ENCODE results near the gene IL21R. TPM values are rescaled to one million over a fixed set of nuclear protein-coding genes. Genes with fewer than 3 reads are reported as not detected.
A peak's percentile ranks its signal among the peaks of the same experiment; 100 is the strongest.

Gene IL21R
- total and polyA plus RNA-seq, 2 donors (not counting 1 experiment from before 2014, with no cell fraction given) = 28.5 to 32.1 TPM

- no peak for DNase-seq
- no peak for TF ChIP-seq EZH2 (IDR thresholded peaks at IDR 0.05; ENCODE audit: borderline replicate concordance, insufficient read depth, low read depth, low read length, poor library complexity, severe bottlenecking)
- no peak for TF ChIP-seq CTCF (IDR thresholded peaks at IDR 0.05)
- H3K9me3 Mint-ChIP-seq (ENCODE audit: insufficient read depth) = peaks cover 12% of the 10 kb centered on the region
- Histone ChIP-seq H4K20me1 (ENCODE audit: control insufficient read depth, insufficient read depth, low read length, poor library complexity, severe bottlenecking) (peaks cover 17% of the 10 kb centered on the region), H3K9ac (ENCODE audit: low read length) (no peak overlapping the region), H3K4me3 (ENCODE audit: control extremely low read depth in 1 of 5, extremely low read depth in 1 of 5, insufficient read depth in 1 of 5, low read depth in 2 of 5, low read length in 4 of 5) (no peak overlapping the region), H3K79me2 (ENCODE audit: control insufficient read depth, insufficient read depth, low read length) (peaks cover 94% of the 10 kb centered on the region), H3K36me3 (replicated peaks in 1 of 2; ENCODE audit: control extremely low read depth in 1 of 2, control insufficient read depth in 1 of 2, extremely low read depth in 1 of 2, insufficient read depth in 2 of 2, low read length in 1 of 2) (peaks cover 0 to 31% of the 10 kb centered on the region in 2 experiments), H3K9me3 (ENCODE audit: control extremely low read depth in 1 of 3, control insufficient read depth in 2 of 3, insufficient read depth in 1 of 3, low read length in 2 of 3) (peaks cover 0 to 21% (median 9%) of the 10 kb centered on the region in 3 donors), H3K4me2 (replicated peaks; ENCODE audit: low read depth, low read length, poor library complexity, severe bottlenecking) (no peak overlapping the region), H3K27ac (ENCODE audit: low read length in 2 of 2) (peak overlapping the region in 1 of 2 donors; percentile 34), H3K4me1 (ENCODE audit: control insufficient read depth in 2 of 2, insufficient read depth in 2 of 2, low read length in 2 of 2) (peaks cover 19 to 30% of the 10 kb centered on the region in 2 donors), H3K27me3 (replicated peaks in 1 of 4; ENCODE audit: control extremely low read depth in 1 of 4, control insufficient read depth in 3 of 4, insufficient read depth in 4 of 4, low read length in 3 of 4) (no peaks in the 10 kb centered on the region), H2AFZ (ENCODE audit: insufficient read depth, low read depth, low read length, poor library complexity, severe bottlenecking) (no peak overlapping the region)
- intact Hi-C loops (cut with micrococcal nuclease) = no loop called here
- peaks cover 36% of the 10 kb centered on the region for H3K4me1 Mint-ChIP-seq
- H3K27me3 Mint-ChIP-seq = no peaks in the 10 kb centered on the region
- ChIA-PET CTCF (interaction anchor here (0.7 to 2.0 kb wide), 3 partner anchors 15 to 248 kb away, joined by 5 to 6 read pairs (median 5); no protein-coding TSS in a partner anchor), POLR2A (no interaction called here)
- H3K27ac Mint-ChIP-seq = no peak overlapping the region
- no peak overlapping the region for H3K4me3 Mint-ChIP-seq
- ATAC-seq (ENCODE audit: low read depth) = no peak
Measured at GRCh38 chr16:27421961-27422740, 20.2 kb downstream of the IL21R start.
